ENCODE data around the gene ZC3H12D.

GRCh38 chr6:149515494-149515893 is 30.7 kb upstream of the ZC3H12D start:
- TF ChIP-seq POLR2AphosphoS5 (IDR thresholded peaks at IDR 0.05; ENCODE audit: low read depth, low read length) = no peak
- TF ChIP-seq, protein P1, sequence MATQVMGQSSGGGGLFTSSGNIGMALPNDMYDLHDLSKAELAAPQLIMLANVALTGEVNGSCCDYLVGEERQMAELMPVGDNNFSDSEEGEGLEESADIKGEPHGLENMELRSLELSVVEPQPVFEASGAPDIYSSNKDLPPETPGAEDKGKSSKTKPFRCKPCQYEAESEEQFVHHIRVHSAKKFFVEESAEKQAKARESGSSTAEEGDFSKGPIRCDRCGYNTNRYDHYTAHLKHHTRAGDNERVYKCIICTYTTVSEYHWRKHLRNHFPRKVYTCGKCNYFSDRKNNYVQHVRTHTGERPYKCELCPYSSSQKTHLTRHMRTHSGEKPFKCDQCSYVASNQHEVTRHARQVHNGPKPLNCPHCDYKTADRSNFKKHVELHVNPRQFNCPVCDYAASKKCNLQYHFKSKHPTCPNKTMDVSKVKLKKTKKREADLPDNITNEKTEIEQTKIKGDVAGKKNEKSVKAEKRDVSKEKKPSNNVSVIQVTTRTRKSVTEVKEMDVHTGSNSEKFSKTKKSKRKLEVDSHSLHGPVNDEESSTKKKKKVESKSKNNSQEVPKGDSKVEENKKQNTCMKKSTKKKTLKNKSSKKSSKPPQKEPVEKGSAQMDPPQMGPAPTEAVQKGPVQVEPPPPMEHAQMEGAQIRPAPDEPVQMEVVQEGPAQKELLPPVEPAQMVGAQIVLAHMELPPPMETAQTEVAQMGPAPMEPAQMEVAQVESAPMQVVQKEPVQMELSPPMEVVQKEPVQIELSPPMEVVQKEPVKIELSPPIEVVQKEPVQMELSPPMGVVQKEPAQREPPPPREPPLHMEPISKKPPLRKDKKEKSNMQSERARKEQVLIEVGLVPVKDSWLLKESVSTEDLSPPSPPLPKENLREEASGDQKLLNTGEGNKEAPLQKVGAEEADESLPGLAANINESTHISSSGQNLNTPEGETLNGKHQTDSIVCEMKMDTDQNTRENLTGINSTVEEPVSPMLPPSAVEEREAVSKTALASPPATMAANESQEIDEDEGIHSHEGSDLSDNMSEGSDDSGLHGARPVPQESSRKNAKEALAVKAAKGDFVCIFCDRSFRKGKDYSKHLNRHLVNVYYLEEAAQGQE (IDR thresholded peaks at IDR 0.05; ENCODE audit: insufficient read depth in 1 of 2, low read depth in 2 of 2, low read length in 2 of 2) = no peak

Measured in PFSK-1 (cell line).